Trophoblast cell (in vitro differentiated cells and primary cell): ENCODE measurements around the gene ASB3.

Experiments used
- DNase-seq, 2 donors: peaks; one replicate each; pipeline ENCODE4 v3.0.0-alpha.2; 2016
- H2AFZ ChIP-seq: 2 replicates; pipeline ENCODE4 v1.6.1; 2013; ENCODE audit warnings: low read length, moderate library complexity, mild to moderate bottlenecking; ENCODE audit not compliant: insufficient read depth, poor library complexity
- H2AK5ac ChIP-seq: 2 replicates; pipeline ENCODE4 v1.6.1; 2013; ENCODE audit warnings: mild to moderate bottlenecking, low read length
- H2BK120ac ChIP-seq: 2 replicates; pipeline ENCODE4 v1.6.1; 2013; ENCODE audit warnings: low read length, mild to moderate bottlenecking, moderate library complexity; ENCODE audit not compliant: insufficient read depth, poor library complexity
- H2BK12ac ChIP-seq: 2 replicates; pipeline ENCODE4 v1.6.1; 2013; ENCODE audit warnings: mild to moderate bottlenecking, low read length, moderate library complexity
- H2BK5ac ChIP-seq: 2 replicates; pipeline ENCODE4 v1.6.1; 2013; ENCODE audit warnings: low read length, low read depth, moderate library complexity, mild to moderate bottlenecking; ENCODE audit not compliant: poor library complexity
- H3K14ac ChIP-seq: 2 replicates; pipeline ENCODE4 v1.6.1; 2013; ENCODE audit warnings: mild to moderate bottlenecking, low read length
- H3K18ac ChIP-seq: 2 replicates; pipeline ENCODE4 v1.6.1; 2013; ENCODE audit warnings: mild to moderate bottlenecking, low read length
- H3K23ac ChIP-seq: 2 replicates; pipeline ENCODE4 v1.6.1; 2013; ENCODE audit warnings: low read length
- H3K27ac ChIP-seq: 2 replicates; pipeline ENCODE4 v1.5.1; 2013; ENCODE audit warnings: low read depth, mild to moderate bottlenecking, inconsistent platforms, low read length, moderate library complexity
- H3K27me3 ChIP-seq: 2 replicates; pipeline ENCODE4 v1.6.1; 2013; ENCODE audit warnings: inconsistent platforms, mild to moderate bottlenecking, low read length, moderate library complexity; ENCODE audit not compliant: insufficient read depth
- H3K36me3 ChIP-seq, 2 experiments: 1 replicate in 1 of 2; 2 replicates in 1 of 2; pipeline ENCODE4 v1.6.1; 2013; ENCODE audit warnings: low read length in 2 of 2, mild to moderate bottlenecking in 2 of 2, moderate library complexity in 1 of 2; ENCODE audit not compliant: insufficient read depth in 2 of 2, control insufficient read depth in 1 of 2
- H3K4ac ChIP-seq: 2 replicates; pipeline ENCODE4 v1.6.1; 2013; ENCODE audit warnings: low read depth, mild to moderate bottlenecking, low read length, moderate library complexity
- H3K4me1 ChIP-seq, 2 experiments: 1 replicate in 1 of 2; 2 replicates in 1 of 2; pipeline ENCODE4 v1.6.1; 2013; ENCODE audit warnings: low read length in 2 of 2, mild to moderate bottlenecking in 2 of 2, moderate library complexity in 1 of 2; ENCODE audit not compliant: insufficient read depth in 2 of 2, control insufficient read depth in 1 of 2
- H3K4me2 ChIP-seq: 2 replicates; pipeline ENCODE4 v1.6.1; 2013; ENCODE audit warnings: inconsistent platforms, mild to moderate bottlenecking, low read length, moderate library complexity
- H3K4me3 ChIP-seq: 2 replicates; pipeline ENCODE4 v1.5.1; 2013; ENCODE audit warnings: mild to moderate bottlenecking, low read depth, low read length, inconsistent platforms
- H3K79me1 ChIP-seq: one replicate; pipeline ENCODE4 v1.6.1; 2013; ENCODE audit warnings: low read length
- H3K79me2 ChIP-seq: 2 replicates; pipeline ENCODE4 v1.6.1; 2013; ENCODE audit warnings: low read length, mild to moderate bottlenecking; ENCODE audit not compliant: control insufficient read depth, insufficient read depth, poor library complexity
- H3K9ac ChIP-seq: 2 replicates; pipeline ENCODE4 v1.6.1; 2013; ENCODE audit warnings: mild to moderate bottlenecking, low read length
- H3K9me3 ChIP-seq: 2 replicates; pipeline ENCODE4 v1.6.1; 2013; ENCODE audit warnings: low read depth, mild to moderate bottlenecking, control low read depth, inconsistent platforms, low read length; ENCODE audit not compliant: insufficient read depth
- H4K12ac ChIP-seq: 2 replicates; pipeline ENCODE4 v1.6.1; 2013; ENCODE audit warnings: low read depth, mild to moderate bottlenecking, low read length, moderate library complexity
- H4K8ac ChIP-seq: 2 replicates; pipeline ENCODE4 v1.6.1; 2013; ENCODE audit warnings: low read depth, mild to moderate bottlenecking, low read length, moderate library complexity
- H4K91ac ChIP-seq: one replicate; pipeline ENCODE4 v1.6.1; 2013; ENCODE audit warnings: low read depth, mild to moderate bottlenecking, low read length, moderate library complexity
- WGBS: extraction: QIAGEN DNeasy Blood & Tissue Kit; methylation state at CpG from one replicate; pipeline ENCODE4 v1.1.7; 2013; ENCODE audit warnings: missing lambda C conversion rate; ENCODE audit not compliant: insufficient read length, insufficient coverage; ENCODE audit errors: extremely low coverage; 5-methylcytosine and 5-hydroxymethylcytosine counted together

ASB3 gene

DNA sequence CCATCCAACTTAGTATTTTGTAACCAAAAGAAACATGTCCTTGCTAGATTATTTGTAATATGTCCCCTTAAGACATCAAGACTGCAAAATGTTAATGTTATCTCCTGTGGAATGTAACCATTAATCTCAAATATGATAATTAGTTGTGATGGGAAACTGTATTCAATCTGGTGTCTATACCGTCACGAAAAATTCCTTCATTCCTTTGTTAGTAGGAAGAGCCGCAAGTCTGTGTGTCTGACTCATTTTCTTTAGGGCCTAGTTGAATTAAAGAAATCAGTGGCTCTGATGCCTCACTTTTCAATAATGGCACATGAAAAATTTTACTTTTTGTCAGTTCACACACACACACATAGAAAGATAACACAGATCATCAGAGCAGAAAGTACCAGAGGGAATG lies 146.3 kb downstream of the ASB3 start:
- H3K4me3 ChIP-seq: no peak overlapping the region
- peak; percentile 38 to 89 for DNase-seq
- no peak overlapping the region for H2AFZ ChIP-seq
- no peak overlapping the region for H3K23ac ChIP-seq
- H4K91ac ChIP-seq: no peak overlapping the region
- H3K9ac ChIP-seq: no peak overlapping the region
- no peak overlapping the region for H2BK120ac ChIP-seq
- no peak overlapping the region for H3K18ac ChIP-seq
- no peak overlapping the region for H4K8ac ChIP-seq
- H3K14ac ChIP-seq: no peak overlapping the region
- no peak overlapping the region for H2BK12ac ChIP-seq
- no peaks in the 10 kb centered on the region for H3K79me2 ChIP-seq
- H2AK5ac ChIP-seq: no peak overlapping the region
- H4K12ac ChIP-seq: no peak overlapping the region
- H3K36me3 ChIP-seq: no peaks in the 10 kb centered on the region
- H3K27ac ChIP-seq: no peak overlapping the region
- H3K4me1 ChIP-seq: peaks cover 0 to 4% of the 10 kb centered on the region in 2 experiments
- WGBS: no CpG with 5 or more reads among the region's 3 CpGs
- no peak overlapping the region for H2BK5ac ChIP-seq
- H3K4ac ChIP-seq: no peak overlapping the region
- no peak overlapping the region for H3K4me2 ChIP-seq
- H3K9me3 ChIP-seq: peaks cover 1% of the 10 kb centered on the region
- H3K79me1 ChIP-seq: no peaks in the 10 kb centered on the region
- H3K27me3 ChIP-seq: no peaks in the 10 kb centered on the region

DNA sequence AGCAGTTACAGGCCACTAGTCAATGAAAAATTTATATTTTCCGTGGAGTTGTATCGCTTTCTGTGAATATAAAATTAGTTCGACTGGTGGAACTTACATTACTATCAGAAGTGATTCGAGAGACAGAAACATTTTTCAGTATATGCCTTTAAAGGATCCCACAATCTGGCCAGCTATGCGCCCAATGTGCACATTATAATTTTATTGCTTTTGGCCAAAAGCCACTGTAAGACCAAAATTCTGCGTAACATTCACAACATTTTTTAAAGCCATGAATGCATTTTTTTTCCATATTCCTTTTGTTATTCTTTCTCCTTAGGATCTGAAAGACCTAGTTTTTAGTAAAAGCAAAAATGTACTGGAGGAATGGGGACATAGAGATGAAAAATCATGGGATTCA lies 150.2 kb downstream of the ASB3 start:
- no peaks in the 10 kb centered on the region for H3K27me3 ChIP-seq
- no peaks in the 10 kb centered on the region for H3K36me3 ChIP-seq
- no peak overlapping the region for H4K91ac ChIP-seq
- H3K9me3 ChIP-seq: no peaks in the 10 kb centered on the region
- H2AFZ ChIP-seq: no peak overlapping the region
- H3K27ac ChIP-seq: no peak overlapping the region
- H3K9ac ChIP-seq: no peak overlapping the region
- H2BK120ac ChIP-seq: no peak overlapping the region
- no peak overlapping the region for H3K4me2 ChIP-seq
- no CpG with 5 or more reads among the region's 6 CpGs for WGBS
- no peak overlapping the region for H3K18ac ChIP-seq
- no peaks in the 10 kb centered on the region for H3K79me2 ChIP-seq
- H3K4ac ChIP-seq: no peak overlapping the region
- peaks cover 4 to 12% of the 10 kb centered on the region in 2 experiments for H3K4me1 ChIP-seq
- no peak for DNase-seq
- no peak overlapping the region for H2BK12ac ChIP-seq
- H4K8ac ChIP-seq: no peak overlapping the region
- no peak overlapping the region for H3K4me3 ChIP-seq
- H2AK5ac ChIP-seq: no peak overlapping the region
- no peak overlapping the region for H4K12ac ChIP-seq
- H2BK5ac ChIP-seq: no peak overlapping the region
- H3K23ac ChIP-seq: no peak overlapping the region
- H3K14ac ChIP-seq: no peak overlapping the region
- no peaks in the 10 kb centered on the region for H3K79me1 ChIP-seq

DNA sequence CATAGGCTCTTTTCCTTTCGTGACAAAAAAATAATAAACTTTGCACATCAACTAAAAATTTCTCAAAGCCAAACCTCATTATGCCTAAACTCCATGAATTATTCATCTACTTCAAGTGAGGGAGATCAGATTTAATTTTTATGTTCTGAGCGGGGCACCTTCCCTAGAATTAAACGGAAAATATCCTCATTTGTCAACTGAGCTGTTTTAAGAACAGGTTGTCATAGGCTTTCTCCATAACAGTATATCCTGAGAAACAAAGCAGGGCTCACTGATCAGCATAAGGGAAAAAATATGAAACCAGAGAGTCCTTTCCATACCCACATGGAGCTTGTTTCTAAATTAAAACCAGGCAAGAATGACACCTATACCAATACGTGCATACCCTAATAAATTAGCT lies 150.6 kb downstream of the ASB3 start:
- no peaks in the 10 kb centered on the region for H3K27me3 ChIP-seq
- no peak overlapping the region for H4K91ac ChIP-seq
- DNase-seq: no peak
- H3K4me2 ChIP-seq: no peak overlapping the region
- peaks cover 4 to 12% of the 10 kb centered on the region in 2 experiments for H3K4me1 ChIP-seq
- H3K36me3 ChIP-seq: no peaks in the 10 kb centered on the region
- H3K4ac ChIP-seq: no peak overlapping the region
- no peak overlapping the region for H2BK120ac ChIP-seq
- H3K79me2 ChIP-seq: no peaks in the 10 kb centered on the region
- no CpG with 5 or more reads among the region's 4 CpGs for WGBS
- no peak overlapping the region for H4K12ac ChIP-seq
- H2AK5ac ChIP-seq: no peak overlapping the region
- H3K9ac ChIP-seq: no peak overlapping the region
- no peak overlapping the region for H2BK5ac ChIP-seq
- H4K8ac ChIP-seq: no peak overlapping the region
- no peak overlapping the region for H3K4me3 ChIP-seq
- H3K79me1 ChIP-seq: no peaks in the 10 kb centered on the region
- no peak overlapping the region for H3K23ac ChIP-seq
- H3K18ac ChIP-seq: no peak overlapping the region
- H2BK12ac ChIP-seq: no peak overlapping the region
- H2AFZ ChIP-seq: no peak overlapping the region
- H3K9me3 ChIP-seq: no peaks in the 10 kb centered on the region
- H3K14ac ChIP-seq: no peak overlapping the region
- no peak overlapping the region for H3K27ac ChIP-seq

DNA sequence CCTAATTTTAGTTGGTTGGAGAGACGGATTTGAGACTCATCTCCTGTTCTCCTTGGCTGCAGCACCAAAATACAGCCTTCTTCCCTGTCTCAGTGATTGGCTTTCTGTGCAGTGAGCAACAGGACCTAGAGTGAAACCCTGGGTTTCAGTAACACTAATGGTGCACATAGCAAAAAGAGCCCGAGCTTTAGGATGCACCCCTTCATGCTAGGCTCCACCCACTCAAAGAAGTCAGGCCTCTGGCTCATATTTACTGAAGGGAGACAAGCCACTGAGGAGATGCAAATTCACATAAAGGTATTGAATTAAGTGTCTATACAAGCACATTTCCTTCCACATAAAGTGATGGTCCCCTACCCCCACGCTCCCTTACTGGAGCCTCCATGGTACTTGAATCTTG lies 151.1 kb downstream of the ASB3 start:
- no peak overlapping the region for H3K23ac ChIP-seq
- H4K12ac ChIP-seq: no peak overlapping the region
- no peak overlapping the region for H3K4me2 ChIP-seq
- H3K79me1 ChIP-seq: no peaks in the 10 kb centered on the region
- no peak overlapping the region for H3K9ac ChIP-seq
- H3K4me3 ChIP-seq: no peak overlapping the region
- H2AFZ ChIP-seq: no peak overlapping the region
- no peaks in the 10 kb centered on the region for H3K9me3 ChIP-seq
- WGBS: no CpG with 5 or more reads among the region's 3 CpGs
- no peak overlapping the region for H3K18ac ChIP-seq
- H4K8ac ChIP-seq: no peak overlapping the region
- no peak overlapping the region for H3K4ac ChIP-seq
- no peak overlapping the region for H2AK5ac ChIP-seq
- H3K36me3 ChIP-seq: no peaks in the 10 kb centered on the region
- H2BK120ac ChIP-seq: no peak overlapping the region
- no peak for DNase-seq
- H3K27ac ChIP-seq: no peak overlapping the region
- H3K79me2 ChIP-seq: no peaks in the 10 kb centered on the region
- H3K14ac ChIP-seq: no peak overlapping the region
- no peak overlapping the region for H2BK12ac ChIP-seq
- H2BK5ac ChIP-seq: no peak overlapping the region
- peaks cover 4 to 12% of the 10 kb centered on the region in 2 experiments for H3K4me1 ChIP-seq
- no peak overlapping the region for H4K91ac ChIP-seq
- H3K27me3 ChIP-seq: no peaks in the 10 kb centered on the region
